Stomach (tissue), 4 donors: ENCODE results near the gene THTPA.

Experiments used
- CTCF ChIP-seq, 7 experiments: fragments of 450-650 bp in 4 of 7; fragments of 200-600 bp in 3 of 7; sonication (generic) in 3 of 7; IDR thresholded peaks; one replicate each; pipeline ENCODE4 v1.5.1; 2016 to 2019; ENCODE audit warnings: antibody characterized with exemption in 7 of 7, control low read depth in 2 of 7, mild to moderate bottlenecking in 1 of 7
- EP300 ChIP-seq: sonication (generic); formaldehyde crosslinking; IDR thresholded peaks from one replicate; pipeline ENCODE4 v1.6.1; 2017; ENCODE audit warnings: antibody characterized with exemption
- POLR2A ChIP-seq, 4 donors: fragments of 450-650 bp; IDR thresholded peaks; one replicate each; pipeline ENCODE4 v1.6.1; 2016; ENCODE audit warnings: antibody characterized with exemption in 4 of 4, control low read depth in 2 of 4, mild to moderate bottlenecking in 1 of 4, moderate library complexity in 1 of 4

GRCh38 chr14:23543403-23543802 is 12.7 kb upstream of the THTPA start:
- TF ChIP-seq POLR2A (IDR thresholded peaks at IDR 0.05) (no peak), CTCF (IDR thresholded peaks at IDR 0.05) (no peak), EP300 (no peak)
